ENCODE results near the gene PRDM11.

The PRDM11 gene

GRCh38 chr11:45213717-45214116 lies 67.3 kb downstream of the PRDM11 start:
- TF ChIP-seq CTCF (IDR thresholded peaks at IDR 0.05; ENCODE audit: control insufficient read depth, insufficient read depth, low read depth, low read length, missing control alignments), result no peak
- H3K4me3 ChIP-seq (ENCODE audit: control insufficient read depth, low read depth, low read length), result no peak overlapping the region
- no peak for DNase-seq (ENCODE audit: low read depth)

- H3K4me3 ChIP-seq (ENCODE audit: control insufficient read depth, low read depth, low read length), result no peak overlapping the region
- DNase-seq (ENCODE audit: low read depth), result no peak
- TF ChIP-seq CTCF (IDR thresholded peaks at IDR 0.05; ENCODE audit: control insufficient read depth, insufficient read depth, low read depth, low read length, missing control alignments), result no peak
These were observed 68.8 kb downstream of the PRDM11 start for GRCh38 chr11:45215098-45215865.

- no peak overlapping the region for H3K4me3 ChIP-seq (ENCODE audit: control insufficient read depth, low read depth, low read length)
- TF ChIP-seq CTCF (IDR thresholded peaks at IDR 0.05; ENCODE audit: control insufficient read depth, insufficient read depth, low read depth, low read length, missing control alignments), result no peak
- DNase-seq (ENCODE audit: low read depth), result no peak
These were observed 69.6 kb downstream of the PRDM11 start for GRCh38 chr11:45216031-45216430.

- no peak for DNase-seq (ENCODE audit: low read depth)
- TF ChIP-seq CTCF (IDR thresholded peaks at IDR 0.05; ENCODE audit: control insufficient read depth, insufficient read depth, low read depth, low read length, missing control alignments), result no peak
- no peak overlapping the region for H3K4me3 ChIP-seq (ENCODE audit: control insufficient read depth, low read depth, low read length)
These were observed 70.5 kb downstream of the PRDM11 start for GRCh38 chr11:45216901-45217300.

- no peak for TF ChIP-seq CTCF (IDR thresholded peaks at IDR 0.05; ENCODE audit: control insufficient read depth, insufficient read depth, low read depth, low read length, missing control alignments)
- no peak for DNase-seq (ENCODE audit: low read depth)
- no peak overlapping the region for H3K4me3 ChIP-seq (ENCODE audit: control insufficient read depth, low read depth, low read length)
These were observed 71.6 kb downstream of the PRDM11 start for GRCh38 chr11:45217991-45218390.

GRCh38 chr11:45218705-45219104 lies 72.3 kb downstream of the PRDM11 start:
- TF ChIP-seq CTCF (IDR thresholded peaks at IDR 0.05; ENCODE audit: control insufficient read depth, insufficient read depth, low read depth, low read length, missing control alignments), result no peak

More at GRCh38 chr11:45218705-45219104, 72.3 kb downstream of the PRDM11 start:
- no peak overlapping the region for H3K4me3 ChIP-seq (ENCODE audit: control insufficient read depth, low read depth, low read length)
- no peak for DNase-seq (ENCODE audit: low read depth)
